Sigmoid colon (tissue), 4 donors: ENCODE measurements around the gene FNDC11.

Experiments used
- EP300 ChIP-seq, 4 donors: sonication (generic); formaldehyde crosslinking; IDR thresholded peaks; one replicate each; pipeline ENCODE4 v1.6.1; 2017; ENCODE audit warnings: antibody characterized with exemption in 4 of 4
- POLR2A ChIP-seq, 2 donors: fragments of 450-650 bp; IDR thresholded peaks; one replicate each; pipeline ENCODE4 v1.6.1; 2016; ENCODE audit warnings: antibody characterized with exemption in 2 of 2, mild to moderate bottlenecking in 2 of 2, moderate library complexity in 2 of 2
- TF ChIP-seq, protein P1 (sequence below), 4 experiments: fragments of 450-650 bp in 3 of 4; fragments of 200-600 bp in 1 of 4; IDR thresholded peaks; one replicate each; pipeline ENCODE4 v1.5.1; 2016 to 2019; ENCODE audit warnings: antibody characterized with exemption in 4 of 4, mild to moderate bottlenecking in 3 of 4, moderate library complexity in 2 of 4

- TF ChIP-seq, protein P1, sequence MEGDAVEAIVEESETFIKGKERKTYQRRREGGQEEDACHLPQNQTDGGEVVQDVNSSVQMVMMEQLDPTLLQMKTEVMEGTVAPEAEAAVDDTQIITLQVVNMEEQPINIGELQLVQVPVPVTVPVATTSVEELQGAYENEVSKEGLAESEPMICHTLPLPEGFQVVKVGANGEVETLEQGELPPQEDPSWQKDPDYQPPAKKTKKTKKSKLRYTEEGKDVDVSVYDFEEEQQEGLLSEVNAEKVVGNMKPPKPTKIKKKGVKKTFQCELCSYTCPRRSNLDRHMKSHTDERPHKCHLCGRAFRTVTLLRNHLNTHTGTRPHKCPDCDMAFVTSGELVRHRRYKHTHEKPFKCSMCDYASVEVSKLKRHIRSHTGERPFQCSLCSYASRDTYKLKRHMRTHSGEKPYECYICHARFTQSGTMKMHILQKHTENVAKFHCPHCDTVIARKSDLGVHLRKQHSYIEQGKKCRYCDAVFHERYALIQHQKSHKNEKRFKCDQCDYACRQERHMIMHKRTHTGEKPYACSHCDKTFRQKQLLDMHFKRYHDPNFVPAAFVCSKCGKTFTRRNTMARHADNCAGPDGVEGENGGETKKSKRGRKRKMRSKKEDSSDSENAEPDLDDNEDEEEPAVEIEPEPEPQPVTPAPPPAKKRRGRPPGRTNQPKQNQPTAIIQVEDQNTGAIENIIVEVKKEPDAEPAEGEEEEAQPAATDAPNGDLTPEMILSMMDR (IDR thresholded peaks at IDR 0.05) = no peak
- TF ChIP-seq POLR2A (IDR thresholded peaks at IDR 0.05) (no peak), EP300 (IDR thresholded peaks at IDR 0.05) (no peak)
These were observed 7.6 kb upstream of the FNDC11 start for GRCh38 chr20:63546256-63546955.
